Endodermal cell (in vitro differentiated cells): ENCODE data around the gene GPRC5B. TPM values are rescaled to one million over a fixed set of nuclear protein-coding genes. Genes with fewer than 3 reads are reported as not detected.
A peak's percentile ranks its signal among the peaks of the same experiment; 100 is the strongest.

Source experiments
- DNase-seq: peaks from one replicate; pipeline ENCODE4 v3.0.0-alpha.2; 2017
- H3K27ac ChIP-seq: 2 replicates; pipeline ENCODE4 v1.5.1; 2013; ENCODE audit warnings: mild to moderate bottlenecking, low read depth, low read length, moderate library complexity
- H3K27me3 ChIP-seq: 2 replicates; pipeline ENCODE4 v1.6.1; 2013; ENCODE audit warnings: mild to moderate bottlenecking, low read length, moderate library complexity; ENCODE audit not compliant: insufficient read depth, control insufficient read depth, poor library complexity, severe bottlenecking
- H3K36me3 ChIP-seq: 2 replicates; pipeline ENCODE4 v1.7.0; 2013; ENCODE audit warnings: mild to moderate bottlenecking, low read length, moderate library complexity; ENCODE audit not compliant: control insufficient read depth, insufficient read depth
- H3K4me1 ChIP-seq: one replicate; pipeline ENCODE4 v1.7.0; 2013; ENCODE audit warnings: low read length; ENCODE audit not compliant: control insufficient read depth, insufficient read depth
- H3K4me3 ChIP-seq: 2 replicates; pipeline ENCODE4 v1.5.1; 2013; ENCODE audit warnings: mild to moderate bottlenecking, low read length, moderate library complexity
- H3K9ac ChIP-seq: 2 replicates; pipeline ENCODE4 v1.6.1; 2013; ENCODE audit warnings: mild to moderate bottlenecking, low read length, moderate library complexity; ENCODE audit not compliant: poor library complexity, severe bottlenecking; ENCODE audit errors: extremely low read depth
- H3K9me3 ChIP-seq: 2 replicates; pipeline ENCODE4 v1.6.1; 2013; ENCODE audit warnings: mild to moderate bottlenecking, low read length, moderate library complexity; ENCODE audit not compliant: control insufficient read depth
- H3K27ac Mint-ChIP-seq: 2 replicates; pipeline ENCODE4 v1.8.0; 2020; ENCODE audit warnings: mixed read lengths
- H3K27me3 Mint-ChIP-seq: 2 replicates; pipeline ENCODE4 v1.8.0; 2021; ENCODE audit warnings: mild to moderate bottlenecking, mixed read lengths; ENCODE audit not compliant: insufficient read depth
- H3K36me3 Mint-ChIP-seq: 2 replicates; pipeline ENCODE4 v1.8.0; 2020; ENCODE audit warnings: low read depth, mixed read lengths
- H3K4me1 Mint-ChIP-seq: 2 replicates; pipeline ENCODE4 v1.8.0; 2020; ENCODE audit warnings: mixed read lengths
- H3K4me3 Mint-ChIP-seq: 2 replicates; pipeline ENCODE4 v1.8.0; 2020; ENCODE audit warnings: mild to moderate bottlenecking, moderate library complexity, mixed read lengths
- H3K9me3 Mint-ChIP-seq: 2 replicates; pipeline ENCODE4 v1.8.0; 2020; ENCODE audit warnings: mild to moderate bottlenecking, mixed read lengths
- WGBS, 2 experiments: methylation state at CpG; one replicate each; pipeline versions ENCODE4 v1.1.5 to v1.1.7; 2013; ENCODE audit warnings: missing lambda C conversion rate in 2 of 2, mixed read lengths in 1 of 2; ENCODE audit not compliant: insufficient coverage in 1 of 2, insufficient read length in 1 of 2; 5-methylcytosine and 5-hydroxymethylcytosine counted together
- total RNA-seq, 2 donors: library from RNA; stranded (reverse); fragmentation: NEBNext Ultra II Directional in 1 of 2; extraction: Animal tissue kit (Norgen Biotek cat#: 25700) in 1 of 2; gene quantifications; 2 replicates in 1 of 2; 3 replicates in 1 of 2; pipeline ENCODE4 v1.2.1, GENCODE V29; 2021
- TF ChIP-seq, protein P1 (sequence below): fragments of 200-600 bp; sonication (generic); conservative IDR thresholded peaks from 2 replicates; pipeline ENCODE4 v1.5.0; 2021; ENCODE audit warnings: antibody characterized with exemption, mild to moderate bottlenecking

Gene GPRC5B
- total RNA-seq, 2 donors from 2014 or later: 39.5 to 49.1 TPM

DNA sequence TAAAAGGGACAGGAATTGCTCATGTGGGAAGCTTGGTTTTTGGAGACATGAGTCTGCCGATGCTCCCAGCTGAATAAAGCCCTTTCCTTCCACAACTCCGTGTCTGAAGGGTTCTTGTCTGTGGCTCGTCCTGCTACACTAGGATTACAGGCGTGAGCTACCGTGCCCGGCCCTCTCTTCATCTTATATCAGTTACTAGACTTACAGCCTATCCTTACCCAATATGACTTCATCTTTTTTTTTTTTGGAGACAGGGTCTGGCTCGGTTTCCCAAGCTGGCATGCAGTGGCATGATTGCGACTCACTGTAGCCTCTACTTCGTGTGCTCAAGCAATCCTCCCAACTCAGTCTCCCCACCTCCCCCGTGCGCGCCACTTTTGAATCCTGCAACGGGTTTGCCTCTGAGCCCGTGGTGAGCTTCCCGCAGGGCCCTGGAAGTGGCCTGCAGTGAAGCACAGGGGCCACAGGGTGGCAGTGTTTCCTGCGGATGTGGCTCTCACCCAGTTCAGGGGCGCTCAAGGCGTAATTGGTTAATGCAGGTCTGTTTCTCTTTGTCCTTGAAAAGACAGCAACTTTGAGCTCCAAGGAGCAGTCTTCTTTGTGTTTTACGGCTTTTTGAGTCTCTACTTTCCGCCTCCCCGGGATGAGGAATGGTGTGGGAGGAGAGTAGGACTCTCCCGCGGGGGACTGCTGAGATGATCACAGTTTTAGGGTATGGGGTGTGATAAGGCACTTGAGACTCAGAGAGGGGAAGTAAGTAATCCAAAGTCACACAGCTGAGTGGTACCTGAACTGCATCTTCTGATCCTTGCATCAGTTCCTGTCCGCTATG lies 22.7 kb upstream of the GPRC5B start:
- TF ChIP-seq, protein P1, sequence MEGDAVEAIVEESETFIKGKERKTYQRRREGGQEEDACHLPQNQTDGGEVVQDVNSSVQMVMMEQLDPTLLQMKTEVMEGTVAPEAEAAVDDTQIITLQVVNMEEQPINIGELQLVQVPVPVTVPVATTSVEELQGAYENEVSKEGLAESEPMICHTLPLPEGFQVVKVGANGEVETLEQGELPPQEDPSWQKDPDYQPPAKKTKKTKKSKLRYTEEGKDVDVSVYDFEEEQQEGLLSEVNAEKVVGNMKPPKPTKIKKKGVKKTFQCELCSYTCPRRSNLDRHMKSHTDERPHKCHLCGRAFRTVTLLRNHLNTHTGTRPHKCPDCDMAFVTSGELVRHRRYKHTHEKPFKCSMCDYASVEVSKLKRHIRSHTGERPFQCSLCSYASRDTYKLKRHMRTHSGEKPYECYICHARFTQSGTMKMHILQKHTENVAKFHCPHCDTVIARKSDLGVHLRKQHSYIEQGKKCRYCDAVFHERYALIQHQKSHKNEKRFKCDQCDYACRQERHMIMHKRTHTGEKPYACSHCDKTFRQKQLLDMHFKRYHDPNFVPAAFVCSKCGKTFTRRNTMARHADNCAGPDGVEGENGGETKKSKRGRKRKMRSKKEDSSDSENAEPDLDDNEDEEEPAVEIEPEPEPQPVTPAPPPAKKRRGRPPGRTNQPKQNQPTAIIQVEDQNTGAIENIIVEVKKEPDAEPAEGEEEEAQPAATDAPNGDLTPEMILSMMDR: peak; percentile 99
- Histone ChIP-seq H3K27ac (no peak overlapping the region), H3K36me3 (no peaks in the 10 kb centered on the region), H3K4me1 (no peaks in the 10 kb centered on the region), H3K4me3 (no peak overlapping the region), H3K9me3 (peaks cover 9% of the 10 kb centered on the region), H3K27me3 (no peaks in the 10 kb centered on the region), H3K9ac (no peak overlapping the region)
- DNase-seq: peak; percentile 94
- Mint-ChIP-seq H3K9me3 (peaks cover 7% of the 10 kb centered on the region), H3K27ac (peak overlapping the region; percentile 90), H3K36me3 (no peaks in the 10 kb centered on the region), H3K4me3 (no peak overlapping the region), H3K4me1 (peaks cover 2% of the 10 kb centered on the region), H3K27me3 (peaks cover 6% of the 10 kb centered on the region)
- WGBS, 2 experiments: 41 to 48% methylated on average over 13 to 24 of the region's 24 CpGs

DNA sequence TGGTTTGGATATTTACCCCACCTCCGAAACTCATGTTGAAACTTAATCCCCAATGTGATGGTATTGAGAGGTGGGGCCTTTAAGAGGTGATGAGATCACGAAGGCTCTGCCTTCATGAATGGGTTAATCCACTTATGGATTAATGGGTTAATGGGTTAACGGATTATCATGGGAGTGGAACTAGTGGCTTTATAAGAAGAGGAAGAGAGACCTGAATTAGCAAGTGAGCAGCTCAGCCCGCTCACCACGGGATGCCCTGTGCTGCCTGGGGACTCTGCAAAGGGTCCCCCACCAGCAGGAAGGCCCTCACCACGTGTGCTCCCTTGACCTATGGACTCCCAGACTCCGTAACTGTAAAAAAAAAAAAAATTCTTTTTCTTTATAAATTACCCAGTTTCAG lies 16.5 kb upstream of the GPRC5B start:
- H3K4me3 ChIP-seq: no peak overlapping the region
- peaks cover 2% of the 10 kb centered on the region for H3K27me3 Mint-ChIP-seq
- no peaks in the 10 kb centered on the region for H3K36me3 ChIP-seq
- TF ChIP-seq, protein P1: no peak
- H3K4me1 ChIP-seq: no peaks in the 10 kb centered on the region
- no peak overlapping the region for H3K4me3 Mint-ChIP-seq
- no peak for DNase-seq
- no peaks in the 10 kb centered on the region for H3K9me3 ChIP-seq
- no peak overlapping the region for H3K27ac ChIP-seq
- 73 to 90% methylated on average over 3 to 7 of the region's 7 CpGs for WGBS, 2 experiments
- no peak overlapping the region for H3K27ac Mint-ChIP-seq
- no peak overlapping the region for H3K9ac ChIP-seq
- no peaks in the 10 kb centered on the region for H3K36me3 Mint-ChIP-seq
- H3K9me3 Mint-ChIP-seq: peaks cover 1% of the 10 kb centered on the region
- H3K4me1 Mint-ChIP-seq: peaks cover 8% of the 10 kb centered on the region
- no peaks in the 10 kb centered on the region for H3K27me3 ChIP-seq

GRCh38 chr16:19899605-19899955 lies 14.9 kb upstream of the GPRC5B start:
- H3K4me1 ChIP-seq: no peaks in the 10 kb centered on the region
- Mint-ChIP-seq H3K4me1 (peaks cover 8% of the 10 kb centered on the region), H3K4me3 (no peak overlapping the region), H3K27ac (no peak overlapping the region), H3K36me3 (no peaks in the 10 kb centered on the region), H3K9me3 (peaks cover 1% of the 10 kb centered on the region), H3K27me3 (peaks cover 2% of the 10 kb centered on the region)
- no peaks in the 10 kb centered on the region for H3K36me3 ChIP-seq
- H3K4me3 ChIP-seq: no peak overlapping the region
- H3K27ac ChIP-seq: no peak overlapping the region
- no peaks in the 10 kb centered on the region for H3K9me3 ChIP-seq
- TF ChIP-seq, protein P1: no peak
- no peak for DNase-seq
- 63 to 75% methylated on average over 3 to 4 of the region's 5 CpGs for WGBS, 2 experiments
- H3K9ac ChIP-seq: no peak overlapping the region
- no peaks in the 10 kb centered on the region for H3K27me3 ChIP-seq
